Gastroesophageal sphincter (tissue), 4 donors: ENCODE results near the gene DLK2. TPM values are rescaled to one million over a fixed set of nuclear protein-coding genes. Genes with fewer than 3 reads are reported as not detected.
"Not testable (repeated sequence)": the region's sequence is repeated elsewhere in the genome, so short reads cannot be mapped to it uniquely, and the experiment has no call there.

Experiments
- ATAC-seq: fragments of 150-250 bp; one replicate; pipeline ENCODE4 v1.9.1; 2016; ENCODE audit warnings: mild to moderate bottlenecking, moderate library complexity
- H3K27ac ChIP-seq, 4 donors: fragments of 200-600 bp; sonication (generic) in 3 of 4; 1 replicate in 3 of 4; 2 replicates in 1 of 4; pipeline ENCODE4 v1.5.1; 2016 to 2019
- H3K27me3 ChIP-seq: fragments of 200-600 bp; sonication (generic); one replicate; pipeline ENCODE4 v1.5.1; 2019
- H3K36me3 ChIP-seq, 2 donors: fragments of 200-600 bp; sonication (generic); one replicate each; pipeline ENCODE4 v1.5.1; 2019; ENCODE audit warnings: control low read depth in 1 of 2
- H3K4me1 ChIP-seq, 3 donors: fragments of 200-600 bp; sonication (generic); 1 replicate in 2 of 3; 2 replicates in 1 of 3; pipeline ENCODE4 v1.5.1; 2016 to 2019; ENCODE audit warnings: control low read depth in 2 of 3
- H3K4me3 ChIP-seq, 2 donors: fragments of 200-600 bp; sonication (generic); one replicate each; pipeline ENCODE4 v1.5.1; 2019; ENCODE audit warnings: mild to moderate bottlenecking in 1 of 2, moderate library complexity in 1 of 2
- H3K9me3 ChIP-seq, 3 donors: fragments of 200-600 bp; sonication (generic); one replicate each; pipeline ENCODE4 v1.5.1; 2017 to 2019; ENCODE audit warnings: control low read depth in 2 of 3
- CTCF ChIP-seq, 4 experiments: fragments of 200-600 bp in 2 of 4; fragments of 450-650 bp in 2 of 4; sonication (generic) in 1 of 4; IDR thresholded peaks; one replicate each; pipeline ENCODE4 v1.5.1; 2017 to 2019; ENCODE audit warnings: antibody characterized with exemption in 4 of 4, mild to moderate bottlenecking in 2 of 4, moderate library complexity in 2 of 4
- EP300 ChIP-seq: sonication (generic); formaldehyde crosslinking; IDR thresholded peaks from one replicate; pipeline ENCODE4 v1.6.1; 2017; ENCODE audit warnings: antibody characterized with exemption, mild to moderate bottlenecking
- POLR2A ChIP-seq, 2 donors: fragments of 450-650 bp; IDR thresholded peaks; one replicate each; pipeline ENCODE4 v1.6.1; 2017; ENCODE audit warnings: antibody characterized with exemption in 2 of 2, mild to moderate bottlenecking in 2 of 2, moderate library complexity in 1 of 2
- POLR2AphosphoS5 ChIP-seq: sonication (generic); formaldehyde crosslinking; IDR thresholded peaks from one replicate; pipeline ENCODE4 v1.6.1; 2017; ENCODE audit warnings: antibody characterized with exemption
- WGBS, 2 donors: methylation state at CpG; one replicate each; pipeline ENCODE4 v1.1.5; 2018; ENCODE audit warnings: low coverage in 1 of 2; 5-methylcytosine and 5-hydroxymethylcytosine counted together
- total RNA-seq, 4 donors: library from RNA; depleted of rRNA; stranded (reverse); fragments of >200 nt; gene quantifications; one replicate each; pipeline ENCODE4 v1.1.0, GENCODE V29; 2016

Gene DLK2
- under 1 TPM in 1 of 4 donors, not detected in 3; 0.54 TPM for total RNA-seq

GRCh38 chr6:43455531-43456428, at the start of gene DLK2:
Gene DLK2 (minus strand): TSS chr6:43455548. CDS start chr6:43454825, 723 bp downstream.
- peak within 1 kb of the TSS; percentile 20 to 56 for H3K4me3 ChIP-seq
- H3K36me3 ChIP-seq, result peaks cover 0 to 27% of the 10 kb centered on the region in 2 donors
- ATAC-seq, result no peak
- peaks cover 61% of the 10 kb centered on the region for H3K27me3 ChIP-seq
- H3K27ac ChIP-seq, result peak within 1 kb of the TSS in 1 of 4 donors; percentile 14
- H3K9me3 ChIP-seq, result peaks cover 0 to 10% (median 0%) of the 10 kb centered on the region in 3 donors
- 0 to 12% methylated on average over 13 to 27 of the region's 55 CpGs for whole genome bisulfite sequencing, 2 donors
- TF ChIP-seq CTCF (IDR thresholded peaks at IDR 0.05), result no peak
- TF ChIP-seq POLR2A (IDR thresholded peaks at IDR 0.05), result no peak
- TF ChIP-seq POLR2AphosphoS5, result no peak
- TF ChIP-seq EP300, result no peak
- H3K4me1 ChIP-seq, result peaks cover 0 to 22% (median 4%) of the 10 kb centered on the region in 3 donors

GRCh38 chr6:43503443-43503842, 48.1 kb upstream of the DLK2 start:
- Histone ChIP-seq H3K36me3 (peaks cover 0 to 78% of the 10 kb centered on the region in 2 donors), H3K27ac (no peak overlapping the region), H3K9me3 (no peaks in the 10 kb centered on the region), H3K27me3 (peaks cover 4% of the 10 kb centered on the region), H3K4me3 (no peak overlapping the region), H3K4me1 (peaks cover 0 to 21% (median 0%) of the 10 kb centered on the region in 3 donors)
- ATAC-seq, result no peak
- TF ChIP-seq CTCF (IDR thresholded peaks at IDR 0.05) (no peak), POLR2AphosphoS5 (no peak), POLR2A (IDR thresholded peaks at IDR 0.05) (no peak), EP300 (no peak)
- 89% methylated on average over 4 of the region's 8 CpGs; no CpG with 5 or more reads in 1 of the 2 donors for WGBS, 2 donors

- Histone ChIP-seq H3K4me1 (peaks cover 0 to 24% (median 0%) of the 10 kb centered on the region in 3 donors), H3K36me3 (peaks cover 0 to 86% of the 10 kb centered on the region in 2 donors), H3K27me3 (no peaks in the 10 kb centered on the region), H3K9me3 (no peaks in the 10 kb centered on the region), H3K4me3 (no peak overlapping the region), H3K27ac (no peak overlapping the region)
- ATAC-seq, result no peak
- no peak for TF ChIP-seq POLR2A (IDR thresholded peaks at IDR 0.05)
- TF ChIP-seq POLR2AphosphoS5, result no peak
- 100% methylated on average over 1 of the region's 4 CpGs; no CpG with 5 or more reads in 1 of the 2 donors for WGBS, 2 donors
Measured at GRCh38 chr6:43502666-43503065, 47.3 kb upstream of the DLK2 start.

GRCh38 chr6:43500921-43501320, 45.6 kb upstream of the DLK2 start:
- no peaks in the 10 kb centered on the region for H3K27me3 ChIP-seq
- H3K9me3 ChIP-seq, result no peaks in the 10 kb centered on the region
- TF ChIP-seq POLR2AphosphoS5 (no peak), POLR2A (IDR thresholded peaks at IDR 0.05) (no peak), CTCF (IDR thresholded peaks at IDR 0.05) (no peak), EP300 (no peak)
- peaks cover 0 to 85% of the 10 kb centered on the region in 2 donors for H3K36me3 ChIP-seq
- ATAC-seq, result no peak
- H3K4me3 ChIP-seq, result no peak overlapping the region
- peaks cover 0 to 30% (median 11%) of the 10 kb centered on the region in 3 donors for H3K4me1 ChIP-seq
- WGBS, 2 donors, result 88 to 100% methylated on average over 2 to 3 of the region's 3 CpGs
- no peak overlapping the region for H3K27ac ChIP-seq

GRCh38 chr6:43499028-43499815, 43.9 kb upstream of the DLK2 start:
- ATAC-seq, result peak; percentile 32
- Histone ChIP-seq H3K9me3 (no peaks in the 10 kb centered on the region), H3K4me3 (no peak overlapping the region), H3K4me1 (peaks cover 0 to 42% (median 15%) of the 10 kb centered on the region in 3 donors), H3K27me3 (no peaks in the 10 kb centered on the region), H3K36me3 (peaks cover 0 to 68% of the 10 kb centered on the region in 2 donors), H3K27ac (peak overlapping the region in 3 of 4 donors; percentile 4 to 23 (median 17))
- 45 to 70% methylated on average over 3 to 6 of the region's 12 CpGs for WGBS, 2 donors
- no peak for TF ChIP-seq POLR2AphosphoS5
- TF ChIP-seq EP300, result no peak
- no peak for TF ChIP-seq POLR2A (IDR thresholded peaks at IDR 0.05)
- TF ChIP-seq CTCF (IDR thresholded peaks at IDR 0.05), result no peak

- not testable (repeated sequence) for H3K4me3 ChIP-seq, H3K9me3 ChIP-seq, H3K27me3 ChIP-seq, H3K27ac ChIP-seq, ATAC-seq
- 83 to 100% methylated on average over 1 to 5 of the region's 5 CpGs for WGBS, 2 donors
- peaks cover 0 to 59% of the 10 kb centered on the region in 2 donors for H3K36me3 ChIP-seq
- peaks cover 0 to 42% (median 15%) of the 10 kb centered on the region in 3 donors for H3K4me1 ChIP-seq
Measured at GRCh38 chr6:43498291-43498690, 42.9 kb upstream of the DLK2 start.
